Right renal pelvis (tissue), 4 donors: ENCODE measurements around the gene ABHD4. TPM values are rescaled to one million over a fixed set of nuclear protein-coding genes. Genes with fewer than 3 reads are reported as not detected.
"Not testable (repeated sequence)": the region's sequence is repeated elsewhere in the genome, so short reads cannot be mapped to it uniquely, and the experiment has no call there.

Source experiments
- DNase-seq, 4 donors: peaks; one replicate each; pipeline ENCODE4 v3.0.0-alpha.2; 2013; ENCODE audit warnings: low read depth in 4 of 4, low spot score in 3 of 4, missing footprints in 1 of 4
- polyA plus RNA-seq, 4 donors: library from polyadenylated mRNA; unstranded; fragments of 120-200 nt; gene quantifications; one replicate each; pipeline ENCODE4 v1.2.1, GENCODE V29; 2013; ENCODE audit not compliant: insufficient read length in 4 of 4

Gene ABHD4
- polyA plus RNA-seq, 4 donors: 46.6 to 57.1 (median 52.7) TPM

- DNase-seq: no peak
These were observed 36.8 kb upstream of the ABHD4 start for GRCh38 chr14:22561366-22561660.

- no peak for DNase-seq
These were observed 36.2 kb upstream of the ABHD4 start for GRCh38 chr14:22561661-22562579.

- no peak for DNase-seq
These were observed 34.1 kb upstream of the ABHD4 start for GRCh38 chr14:22563987-22564386.

GRCh38 chr14:22564463-22564862 lies 33.6 kb upstream of the ABHD4 start:
- DNase-seq: no peak

GRCh38 chr14:22565391-22565945 lies 32.6 kb upstream of the ABHD4 start:
- no peak for DNase-seq

- DNase-seq: not testable (repeated sequence)
These were observed 31.8 kb upstream of the ABHD4 start for GRCh38 chr14:22566266-22566665.

GRCh38 chr14:22566845-22567244 lies 31.3 kb upstream of the ABHD4 start:
- DNase-seq: no peak

- DNase-seq: no peak
These were observed 30.7 kb upstream of the ABHD4 start for GRCh38 chr14:22567437-22567836.

- no peak for DNase-seq
These were observed 28.9 kb upstream of the ABHD4 start for GRCh38 chr14:22569106-22569736.

- no peak for DNase-seq
These were observed 28.4 kb upstream of the ABHD4 start for GRCh38 chr14:22569737-22570131.

GRCh38 chr14:22570132-22570949 lies 27.8 kb upstream of the ABHD4 start:
- DNase-seq: peak; percentile 81 to 91 (median 84)

GRCh38 chr14:22572562-22573058 lies 25.5 kb upstream of the ABHD4 start:
- no peak for DNase-seq

GRCh38 chr14:22573804-22574203 lies 24.3 kb upstream of the ABHD4 start:
- no peak for DNase-seq

- no peak for DNase-seq
These were observed 20.7 kb upstream of the ABHD4 start for GRCh38 chr14:22577334-22577908.

- DNase-seq: no peak
These were observed 18.9 kb upstream of the ABHD4 start for GRCh38 chr14:22579236-22579635.

- DNase-seq: no peak
These were observed 18.2 kb upstream of the ABHD4 start for GRCh38 chr14:22579881-22580280.

- DNase-seq: no peak
These were observed 17.5 kb upstream of the ABHD4 start for GRCh38 chr14:22580625-22581024.

- no peak for DNase-seq
These were observed 14.1 kb upstream of the ABHD4 start for GRCh38 chr14:22583994-22584393.

GRCh38 chr14:22587247-22587646 lies 10.9 kb upstream of the ABHD4 start:
- no peak for DNase-seq

- not testable (repeated sequence) for DNase-seq
These were observed 10.2 kb upstream of the ABHD4 start for GRCh38 chr14:22587677-22588422.
